Measurements from ENCODE around the gene MTCP1. TPM values are rescaled to one million over a fixed set of nuclear protein-coding genes. Genes with fewer than 3 reads are reported as not detected.

The MTCP1 gene
- total and polyA plus RNA-seq, 2 experiments from 2014 or later: 0.83 to 17.7 TPM

DNA sequence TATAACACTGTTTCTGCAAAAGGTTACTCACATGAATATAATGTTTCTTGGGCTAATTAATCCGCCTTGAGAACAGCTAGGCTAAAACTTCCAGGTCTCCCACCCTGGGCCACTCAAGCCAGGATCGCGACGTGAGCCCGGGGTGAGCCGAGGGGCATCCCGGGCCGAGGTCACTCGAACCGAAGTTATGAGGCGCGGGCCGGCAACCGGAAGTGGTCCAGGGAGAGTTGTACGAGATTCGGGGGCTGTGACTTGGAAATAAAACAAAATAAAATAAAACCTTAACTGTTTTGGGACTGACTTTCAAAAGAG, 317 bp downstream of the MTCP1 start (continued):
- TF ChIP-seq JUNB (IDR thresholded peaks at IDR 0.05; ENCODE audit: unreplicated experiment) (no peak), ZNF114 (CRISPR knock-in tag; IDR thresholded peaks at IDR 0.05) (no peak), ZNF331 (CRISPR knock-in tag; IDR thresholded peaks at IDR 0.05; ENCODE audit: low read depth) (no peak), STAT1 (IDR thresholded peaks at IDR 0.05; ENCODE audit: unreplicated experiment) (no peak), EZH2phosphoT487 (IDR thresholded peaks at IDR 0.05; ENCODE audit: unreplicated experiment) (no peak)

- Mint-ChIP-seq H3K27ac (no peak overlapping the region), H3K9me3 (no peaks in the 10 kb centered on the region), H3K4me1 (no peaks in the 10 kb centered on the region; the same call in 1 of the 3 replicates), H3K36me3 (ENCODE audit: low read depth) (peaks cover 14% of the 10 kb centered on the region; the same call in 2 of the 3 replicates), H3K27me3 (ENCODE audit: insufficient read depth, low read depth, poor library complexity) (no peaks in the 10 kb centered on the region), H3K4me3 (peak overlapping the region; percentile 79)
- H3K79me2 ChIP-seq (replicated peaks; ENCODE audit: insufficient read depth): peaks cover 19% of the 10 kb centered on the region
- peak overlapping the region; percentile 86; the same call in 1 of the 2 replicates for H3K27ac ChIP-seq (ENCODE audit: low read depth)
- no peaks in the 10 kb centered on the region for H4K20me1 ChIP-seq (replicated peaks; ENCODE audit: insufficient read depth)
- peak; percentile 2 for DNase-seq (ENCODE audit: low spot score)
- peak overlapping the region; percentile 96; the same call in 1 of the 2 replicates for H2AFZ ChIP-seq
- no peak for TF ChIP-seq JUNB (IDR thresholded peaks at IDR 0.05; ENCODE audit: unreplicated experiment)
- TF ChIP-seq CTCF (conservative IDR thresholded peaks at IDR 0.05; ENCODE audit: low read depth in 2 of 2): no peak
- no peak for TF ChIP-seq EZH2 (IDR thresholded peaks at IDR 0.05; ENCODE audit: low read depth, unreplicated experiment)
- no peak for TF ChIP-seq NANOG (IDR thresholded peaks at IDR 0.05; ENCODE audit: borderline replicate concordance)
- no peak for TF ChIP-seq ZNF331 (CRISPR knock-in tag; IDR thresholded peaks at IDR 0.05; ENCODE audit: low read depth)
- no peak for TF ChIP-seq EZH2phosphoT487 (IDR thresholded peaks at IDR 0.05; ENCODE audit: unreplicated experiment)
- TF ChIP-seq ZNF114 (CRISPR knock-in tag; IDR thresholded peaks at IDR 0.05): no peak
- no peak for TF ChIP-seq CREB1 (CRISPR knock-in tag; IDR thresholded peaks at IDR 0.05; ENCODE audit: low read depth)
- TF ChIP-seq POLR2AphosphoS5 (IDR thresholded peaks at IDR 0.05; ENCODE audit: low read depth): no peak
- no peak for TF ChIP-seq STAT1 (IDR thresholded peaks at IDR 0.05; ENCODE audit: unreplicated experiment)
- no peak for TF ChIP-seq ZNF462 (CRISPR knock-in tag; IDR thresholded peaks at IDR 0.05)
- no peak for TF ChIP-seq ETS1 (IDR thresholded peaks at IDR 0.05)
- TF ChIP-seq REST (IDR thresholded peaks at IDR 0.05; ENCODE audit: unreplicated experiment): no peak
- no peaks in the 10 kb centered on the region for H3K9me2 ChIP-seq (ENCODE audit: insufficient read depth)
- ATAC-seq: no peak
- H3F3A ChIP-seq (replicated peaks; ENCODE audit: low read depth): no peaks in the 10 kb centered on the region
- H3K36me3 ChIP-seq (ENCODE audit: insufficient read depth): no peaks in the 10 kb centered on the region
- H3K4me1 ChIP-seq (ENCODE audit: insufficient read depth): no peaks in the 10 kb centered on the region; the same call in 1 of the 2 replicates
- peak overlapping the region; percentile 79 for H3K4me3 ChIP-seq
- no peaks in the 10 kb centered on the region for H3K27me3 ChIP-seq (ENCODE audit: insufficient read depth)
- peak overlapping the region; percentile 84 for H3K4me2 ChIP-seq
These were observed 898 bp downstream of the MTCP1 start for GRCh38 chrX:155070038-155070437.
